NB4 (cell line): ENCODE results near the gene CDCP2.
"Not testable (repeated sequence)": the region's sequence is repeated elsewhere in the genome, so short reads cannot be mapped to it uniquely, and the experiment has no call there.

ENCODE experiments used
- DNase-seq: peaks from one replicate; pipeline ENCODE4 v3.0.0; 2010; ENCODE audit warnings: low read depth
- H3K4me3 ChIP-seq: one replicate; pipeline ENCODE4 v1.5.1; 2011; ENCODE audit warnings: mild to moderate bottlenecking, low read depth, low read length, moderate library complexity
- CTCF ChIP-seq: IDR thresholded peaks from one replicate; pipeline ENCODE4 v1.5.1; 2012; ENCODE audit warnings: low read depth, low read length
- MAX ChIP-seq: IDR thresholded peaks from 2 replicates; pipeline ENCODE4 v1.6.1; 2011; ENCODE audit warnings: low read depth, low read length
- MYC ChIP-seq: IDR thresholded peaks from 2 replicates; pipeline ENCODE4 v1.6.1; 2011; ENCODE audit warnings: low read depth, low read length
- POLR2A ChIP-seq: IDR thresholded peaks from 2 replicates; pipeline ENCODE4 v1.6.1; 2011; ENCODE audit warnings: mild to moderate bottlenecking; ENCODE audit not compliant: insufficient read length; ENCODE audit errors: extremely low read depth

The CDCP2 gene

GRCh38 chr1:54171606-54172005, 18.8 kb upstream of the CDCP2 start:
- H3K4me3 ChIP-seq: no peak overlapping the region
- no peak for TF ChIP-seq CTCF
- TF ChIP-seq MYC: no peak
- TF ChIP-seq POLR2A: no peak
- no peak for TF ChIP-seq MAX
- no peak for DNase-seq

GRCh38 chr1:54171016-54171415, 18.2 kb upstream of the CDCP2 start:
- no peak for TF ChIP-seq MAX
- TF ChIP-seq CTCF: no peak
- TF ChIP-seq MYC: no peak
- no peak for TF ChIP-seq POLR2A
- DNase-seq: no peak

GRCh38 chr1:54169068-54169467, 16.3 kb upstream of the CDCP2 start:
- H3K4me3 ChIP-seq: no peak overlapping the region
- DNase-seq: no peak
- TF ChIP-seq MYC: no peak
- TF ChIP-seq CTCF: no peak
- no peak for TF ChIP-seq POLR2A
- no peak for TF ChIP-seq MAX

More at GRCh38 chr1:54171016-54171415, 18.2 kb upstream of the CDCP2 start:
- no peak overlapping the region for H3K4me3 ChIP-seq

- no peak for DNase-seq
- no peak overlapping the region for H3K4me3 ChIP-seq
- TF ChIP-seq POLR2A (no peak), MAX (no peak), MYC (no peak), CTCF (no peak)
Measured at GRCh38 chr1:54168206-54168965, 15.6 kb upstream of the CDCP2 start.

GRCh38 chr1:54167422-54168139, 14.8 kb upstream of the CDCP2 start:
- no peak overlapping the region for H3K4me3 ChIP-seq
- TF ChIP-seq POLR2A: no peak
- no peak for TF ChIP-seq CTCF
- no peak for TF ChIP-seq MAX
- TF ChIP-seq MYC: no peak
- no peak for DNase-seq

GRCh38 chr1:54166357-54166756, 13.6 kb upstream of the CDCP2 start:
- not testable (repeated sequence) for H3K4me3 ChIP-seq, DNase-seq
